ENCODE data around the gene CAMTA2. TPM values are rescaled to one million over a fixed set of nuclear protein-coding genes. Genes with fewer than 3 reads are reported as not detected.
"Not testable (repeated sequence)": the region's sequence is repeated elsewhere in the genome, so short reads cannot be mapped to it uniquely, and the experiment has no call there.

The CAMTA2 gene
- polyA plus RNA-seq, 3 donors, result 23.9 to 35.5 (median 24.3) TPM

- DNase-seq (ENCODE audit: extremely low read depth in 1 of 11, low read depth in 9 of 11, low spot score in 4 of 11), result no peak
Observed at GRCh38 chr17:4938688-4939545, 48.6 kb downstream of the CAMTA2 start.

- DNase-seq (ENCODE audit: extremely low read depth in 1 of 11, low read depth in 9 of 11, low spot score in 4 of 11), result no peak
Observed at GRCh38 chr17:4938069-4938491, 49.4 kb downstream of the CAMTA2 start.

GRCh38 chr17:4937553-4937952 is 49.9 kb downstream of the CAMTA2 start:
- no peak for DNase-seq (ENCODE audit: extremely low read depth in 1 of 11, low read depth in 9 of 11, low spot score in 4 of 11)

- DNase-seq (ENCODE audit: extremely low read depth in 1 of 11, low read depth in 9 of 11, low spot score in 4 of 11), result no peak
Observed at GRCh38 chr17:4936436-4936835, 51.0 kb downstream of the CAMTA2 start.

GRCh38 chr17:4935650-4936049 is 51.8 kb downstream of the CAMTA2 start:
- DNase-seq (ENCODE audit: extremely low read depth in 1 of 11, low read depth in 9 of 11, low spot score in 4 of 11), result no peak

- DNase-seq (ENCODE audit: extremely low read depth in 1 of 11, low read depth in 9 of 11, low spot score in 4 of 11), result no peak
Observed at GRCh38 chr17:4934173-4934979, 53.1 kb downstream of the CAMTA2 start.

GRCh38 chr17:4933646-4934045 is 53.8 kb downstream of the CAMTA2 start:
- DNase-seq (ENCODE audit: extremely low read depth in 1 of 11, low read depth in 9 of 11, low spot score in 4 of 11), result no peak

- DNase-seq (ENCODE audit: extremely low read depth in 1 of 11, low read depth in 9 of 11, low spot score in 4 of 11), result no peak
Observed at GRCh38 chr17:4932756-4933155, 54.7 kb downstream of the CAMTA2 start.

GRCh38 chr17:4931963-4932362 is 55.5 kb downstream of the CAMTA2 start, which contains the start of gene GP1BA:
Gene GP1BA, plus strand, starts transcription at chr17:4932277. Its CDS starts 328 bp downstream, at chr17:4932605.
- no peak for DNase-seq (ENCODE audit: extremely low read depth in 1 of 11, low read depth in 9 of 11, low spot score in 4 of 11)

- no peak for DNase-seq (ENCODE audit: extremely low read depth in 1 of 11, low read depth in 9 of 11, low spot score in 4 of 11)
Observed at GRCh38 chr17:4928881-4929280, 58.6 kb downstream of the CAMTA2 start.

GRCh38 chr17:4926577-4927335 is 60.7 kb downstream of the CAMTA2 start:
- not testable (repeated sequence) for DNase-seq (ENCODE audit: extremely low read depth in 1 of 11, low read depth in 9 of 11, low spot score in 4 of 11)

- DNase-seq (ENCODE audit: extremely low read depth in 1 of 11, low read depth in 9 of 11, low spot score in 4 of 11), result no peak
Observed at GRCh38 chr17:4921320-4921719, 66.2 kb downstream of the CAMTA2 start.

GRCh38 chr17:4920351-4921048 is 67.0 kb downstream of the CAMTA2 start:
- DNase-seq (ENCODE audit: extremely low read depth in 1 of 11, low read depth in 9 of 11, low spot score in 4 of 11), result no peak

GRCh38 chr17:4919511-4920047 is 67.9 kb downstream of the CAMTA2 start:
- DNase-seq (ENCODE audit: extremely low read depth in 1 of 11, low read depth in 9 of 11, low spot score in 4 of 11), result no peak

Other genes with a start within 250 kb of the CAMTA2 start
- 1 to 10 TPM in 1 of 3 donors, under 1 TPM in 2; 0.46 to 1.7 (median 0.50) TPM for gene ZMYND15, start 247.8 kb downstream of the CAMTA2 start, polyA plus RNA-seq (ENCODE audit: insufficient read length in 3 of 3)
- gene CXCL16, start 247.7 kb downstream of the CAMTA2 start, polyA plus RNA-seq (ENCODE audit: insufficient read length in 3 of 3), result 10 to 100 TPM; 10.1 to 23.2 (median 10.8) TPM
- 1 to 10 TPM; 1.8 to 3.1 (median 2.8) TPM for gene TM4SF5, start 215.8 kb downstream of the CAMTA2 start, polyA plus RNA-seq (ENCODE audit: insufficient read length in 3 of 3)
- 1 to 10 TPM in 1 of 3 donors, under 1 TPM in 2; 0.78 to 1.7 (median 0.96) TPM for gene VMO1, start 201.3 kb downstream of the CAMTA2 start, polyA plus RNA-seq (ENCODE audit: insufficient read length in 3 of 3)
- gene GLTPD2, start 198.7 kb downstream of the CAMTA2 start, polyA plus RNA-seq (ENCODE audit: insufficient read length in 3 of 3), result 10 to 100 TPM in 2 of 3 donors, 1 to 10 TPM in 1; 6.7 to 11.3 (median 10.5) TPM
- 100 to 1,000 TPM; 123 to 139 (median 126) TPM for gene PSMB6, start 191.5 kb downstream of the CAMTA2 start, polyA plus RNA-seq (ENCODE audit: insufficient read length in 3 of 3)
- gene PLD2, start 180.5 kb downstream of the CAMTA2 start, polyA plus RNA-seq (ENCODE audit: insufficient read length in 3 of 3), result 10 to 100 TPM; 34.3 to 51.2 (median 38.1) TPM
- gene MINK1, start 154.3 kb downstream of the CAMTA2 start, polyA plus RNA-seq (ENCODE audit: insufficient read length in 3 of 3), result 10 to 100 TPM; 59.4 to 70.7 (median 66.3) TPM
- 1 to 10 TPM; 1.5 to 3.0 (median 1.8) TPM for gene C17orf107, start 88.1 kb downstream of the CAMTA2 start, polyA plus RNA-seq (ENCODE audit: insufficient read length in 3 of 3)
- gene CHRNE, start 84.6 kb downstream of the CAMTA2 start, polyA plus RNA-seq (ENCODE audit: insufficient read length in 3 of 3), result 1 to 10 TPM; 1.4 to 2.8 (median 1.8) TPM
- 1 to 10 TPM; 1.9 to 2.2 (median 2.0) TPM for gene GP1BA, start 55.4 kb downstream of the CAMTA2 start, polyA plus RNA-seq (ENCODE audit: insufficient read length in 3 of 3)
- 10 to 100 TPM; 62.9 to 81.6 (median 76.1) TPM for gene SLC25A11, start 47.6 kb downstream of the CAMTA2 start, polyA plus RNA-seq (ENCODE audit: insufficient read length in 3 of 3)
- gene RNF167, start 47.4 kb downstream of the CAMTA2 start, polyA plus RNA-seq (ENCODE audit: insufficient read length in 3 of 3), result 100 to 1,000 TPM; 125 to 146 (median 134) TPM
- 100 to 1,000 TPM; 350 to 480 (median 397) TPM for gene PFN1, start 39.1 kb downstream of the CAMTA2 start, polyA plus RNA-seq (ENCODE audit: insufficient read length in 3 of 3)
- gene ENO3, start 36.6 kb downstream of the CAMTA2 start, polyA plus RNA-seq (ENCODE audit: insufficient read length in 3 of 3), result 10 to 100 TPM; 20.3 to 36.4 (median 29.5) TPM
- gene SPAG7, start 19.9 kb downstream of the CAMTA2 start, polyA plus RNA-seq (ENCODE audit: insufficient read length in 3 of 3), result 100 to 1,000 TPM in 1 of 3 donors, 10 to 100 TPM in 2; 86.7 to 105 (median 92.6) TPM
- gene INCA1, start 9.8 kb upstream of the CAMTA2 start, polyA plus RNA-seq (ENCODE audit: insufficient read length in 3 of 3), result 1 to 10 TPM; 7.2 to 8.0 (median 7.2) TPM
- gene KIF1C, start 10.3 kb upstream of the CAMTA2 start, polyA plus RNA-seq (ENCODE audit: insufficient read length in 3 of 3), result 10 to 100 TPM; 76.8 to 97.2 (median 87.3) TPM
- under 1 TPM; 0.16 to 0.47 (median 0.16) TPM for gene SLC52A1, start 47.8 kb upstream of the CAMTA2 start, polyA plus RNA-seq (ENCODE audit: insufficient read length in 3 of 3)
- 10 to 100 TPM; 13.9 to 16.7 (median 14.9) TPM for gene ZFP3, start 90.8 kb upstream of the CAMTA2 start, polyA plus RNA-seq (ENCODE audit: insufficient read length in 3 of 3)
- gene ZNF232, start 124.2 kb upstream of the CAMTA2 start, polyA plus RNA-seq (ENCODE audit: insufficient read length in 3 of 3), result 10 to 100 TPM; 22.6 to 50.4 (median 23.8) TPM
- gene USP6, start 128.4 kb upstream of the CAMTA2 start, polyA plus RNA-seq (ENCODE audit: insufficient read length in 3 of 3), result 10 to 100 TPM in 1 of 3 donors, 1 to 10 TPM in 2; 2.9 to 10.4 (median 7.7) TPM
- gene ZNF594, start 204.2 kb upstream of the CAMTA2 start, polyA plus RNA-seq (ENCODE audit: insufficient read length in 3 of 3), result 10 to 100 TPM; 21.2 to 27.9 (median 22.7) TPM
- gene SCIMP, start 247.2 kb upstream of the CAMTA2 start, polyA plus RNA-seq (ENCODE audit: insufficient read length in 3 of 3), result 1 to 10 TPM; 1.1 to 2.8 (median 1.3) TPM

Measured in renal cortex interstitium (tissue), 11 donors.